Kidney (tissue), 14 donors: ENCODE measurements around the gene KATNB1. TPM values are rescaled to one million over a fixed set of nuclear protein-coding genes. Genes with fewer than 3 reads are reported as not detected.
A peak's percentile ranks its signal among the peaks of the same experiment; 100 is the strongest.
"Not testable (repeated sequence)": the region's sequence is repeated elsewhere in the genome, so short reads cannot be mapped to it uniquely, and the experiment has no call there.

Experiments used
- DNase-seq, 5 donors: peaks; one replicate each; pipeline ENCODE4 v3.0.0-alpha.2; 2013 to 2020
- FAIRE-seq: peaks from 2 replicates; lab custom pipeline; 2012; peaks lifted over from hg19 to GRCh38; lab: Jason Lieb, UNC
- H3K27ac ChIP-seq, 2 donors: one replicate each; pipeline ENCODE4 v1.7.0; 2013; ENCODE audit warnings: low read depth in 2 of 2, low read length in 2 of 2, inconsistent platforms in 1 of 2
- H3K27me3 ChIP-seq: one replicate; pipeline ENCODE4 v1.7.1; 2013; ENCODE audit warnings: low read length, inconsistent platforms; ENCODE audit not compliant: control insufficient read depth, insufficient read depth
- H3K36me3 ChIP-seq, 3 donors: one replicate each; pipeline versions ENCODE4 v1.7.0 to v1.7.1; 2013; ENCODE audit warnings: low read length in 3 of 3, control low read depth in 1 of 3, inconsistent platforms in 1 of 3; ENCODE audit not compliant: insufficient read depth in 3 of 3, control insufficient read depth in 2 of 3
- H3K4me1 ChIP-seq, 3 donors: one replicate each; pipeline versions ENCODE4 v1.7.0 to v1.7.1; 2013; ENCODE audit warnings: low read length in 3 of 3, inconsistent platforms in 1 of 3, low read depth in 1 of 3; ENCODE audit not compliant: control insufficient read depth in 2 of 3, insufficient read depth in 2 of 3
- H3K4me3 ChIP-seq, 3 donors: one replicate each; pipeline versions ENCODE4 v1.7.0 to v1.8.1; 2013; ENCODE audit warnings: low read length in 3 of 3, control low read depth in 1 of 3, inconsistent platforms in 1 of 3
- H3K9ac ChIP-seq, 3 donors: one replicate each; pipeline versions ENCODE4 v1.7.0 to v1.7.1; 2013; ENCODE audit warnings: low read length in 3 of 3, control low read depth in 1 of 3, inconsistent platforms in 1 of 3
- H3K9me3 ChIP-seq, 3 donors: one replicate each; pipeline versions ENCODE4 v1.7.0 to v1.7.1; 2013; ENCODE audit warnings: low read length in 3 of 3, control low read depth in 1 of 3, inconsistent platforms in 1 of 3; ENCODE audit not compliant: control insufficient read depth in 2 of 3, insufficient read depth in 1 of 3
- CTCF ChIP-seq: IDR thresholded peaks from 3 replicates; pipeline ENCODE4 v1.5.1; 2012; ENCODE audit warnings: mild to moderate bottlenecking, moderate library complexity, borderline replicate concordance; ENCODE audit not compliant: insufficient read depth; ENCODE audit errors: extremely low read depth
- intact Hi-C: fragments of 100-400 bp; cut with DNase I; formaldehyde crosslinking; loops from one replicate; pipeline ENCODE4 v1.11.1; 2022
- polyA plus RNA-seq: library from polyadenylated mRNA; stranded (reverse); fragments of 350-450 nt; fragmentation: Illumina TruSeq; extraction: RNeasy Lipid Tissue Mini Kit (QIAGEN cat#74804); gene quantifications from one replicate; pipeline ENCODE4 v1.2.3, GENCODE V29; 2014; ENCODE audit warnings: low read depth, low replicate concordance; ENCODE audit not compliant: insufficient read depth
- total RNA-seq: library from RNA; stranded (reverse); fragmentation: NEBNext Ultra II Directional; extraction: Animal tissue kit (Norgen Biotek cat#: 25700); gene quantifications from one replicate; pipeline ENCODE4 v1.2.1, GENCODE V29; 2021
- donor health status: control.
- donor health status: control.
- donor health status: control.
- donor health status: control.
- donor health status: control.
- donor health status: DM: yes; HTN: yes; CAD: no.
- donor health status: Normal renal cell carcinoma (clear cell type).

Gene KATNB1
- total and polyA plus RNA-seq, 2 donors from 2014 or later, result 13.9 to 14.5 TPM

- H3K36me3 ChIP-seq, result no peaks in the 10 kb centered on the region
- no peak overlapping the region for H3K27ac ChIP-seq
- DNase-seq, result no peak
- H3K4me3 ChIP-seq, result no peak overlapping the region
- intact Hi-C loops, result no loop called here
- no peak for FAIRE-seq
- H3K9me3 ChIP-seq, result no peaks in the 10 kb centered on the region
- no peaks in the 10 kb centered on the region for H3K4me1 ChIP-seq
- no peak overlapping the region for H3K9ac ChIP-seq
- H3K27me3 ChIP-seq, result no peaks in the 10 kb centered on the region
- no peak for TF ChIP-seq CTCF
Measured at GRCh38 chr16:57743458-57743857, 7.9 kb downstream of the KATNB1 start.

- TF ChIP-seq CTCF, result no peak
- FAIRE-seq (no peak), DNase-seq (peak in 1 of 5 donors; percentile 66)
- intact Hi-C loops, result no loop called here
- Histone ChIP-seq H3K4me3 (no peak overlapping the region), H3K27me3 (no peaks in the 10 kb centered on the region), H3K4me1 (no peaks in the 10 kb centered on the region), H3K36me3 (no peaks in the 10 kb centered on the region), H3K9ac (no peak overlapping the region), H3K9me3 (no peaks in the 10 kb centered on the region), H3K27ac (no peak overlapping the region)
Measured at GRCh38 chr16:57743886-57744641, 8.5 kb downstream of the KATNB1 start.

- Histone ChIP-seq H3K27me3 (no peaks in the 10 kb centered on the region), H3K4me3 (no peak overlapping the region), H3K9ac (no peak overlapping the region), H3K27ac (no peak overlapping the region), H3K9me3 (no peaks in the 10 kb centered on the region), H3K4me1 (no peaks in the 10 kb centered on the region), H3K36me3 (no peaks in the 10 kb centered on the region)
- no peak for TF ChIP-seq CTCF
- FAIRE-seq, result no peak
- intact Hi-C loops, result no loop called here
- DNase-seq, result no peak
Measured at GRCh38 chr16:57744642-57744903, 9.0 kb downstream of the KATNB1 start.

- H3K27me3 ChIP-seq, result no peaks in the 10 kb centered on the region
- FAIRE-seq, result no peak
- no peaks in the 10 kb centered on the region for H3K36me3 ChIP-seq
- H3K9ac ChIP-seq, result no peak overlapping the region
- no peak for DNase-seq
- intact Hi-C loops, result no loop called here
- no peaks in the 10 kb centered on the region for H3K9me3 ChIP-seq
- TF ChIP-seq CTCF, result no peak
- H3K27ac ChIP-seq, result no peak overlapping the region
- no peak overlapping the region for H3K4me3 ChIP-seq
- no peaks in the 10 kb centered on the region for H3K4me1 ChIP-seq
Measured at GRCh38 chr16:57745768-57746167, 10.2 kb downstream of the KATNB1 start.

GRCh38 chr16:57746316-57746715, 10.7 kb downstream of the KATNB1 start:
- H3K4me3 ChIP-seq, intact Hi-C loops, H3K36me3 ChIP-seq, DNase-seq, FAIRE-seq, H3K9me3 ChIP-seq, H3K4me1 ChIP-seq, H3K27me3 ChIP-seq, H3K9ac ChIP-seq, H3K27ac ChIP-seq: not testable (repeated sequence)
